H9 (cell line): ENCODE data around the gene HES3. TPM values are rescaled to one million over a fixed set of nuclear protein-coding genes. Genes with fewer than 3 reads are reported as not detected.

ENCODE experiments used
- DNase-seq: peaks from one replicate; pipeline ENCODE4 v3.0.0-alpha.2; 2017
- H2AFZ ChIP-seq: one replicate; pipeline ENCODE4 v1.6.1; 2013; ENCODE audit warnings: mild to moderate bottlenecking, low read length, control low read depth, moderate library complexity
- H2AK5ac ChIP-seq: 2 replicates; pipeline ENCODE4 v1.6.1; 2013; ENCODE audit warnings: low read length, control low read depth, mixed read lengths; ENCODE audit not compliant: insufficient read length
- H2BK120ac ChIP-seq: one replicate; pipeline ENCODE4 v1.6.1; 2013; ENCODE audit warnings: low read depth, mild to moderate bottlenecking, low read length, control low read depth, inconsistent platforms; ENCODE audit not compliant: poor library complexity, severe bottlenecking
- H2BK12ac ChIP-seq: 2 replicates; pipeline ENCODE4 v1.6.1; 2013; ENCODE audit warnings: low read length, control low read depth, mixed read lengths, low read depth; ENCODE audit not compliant: insufficient read length
- H2BK15ac ChIP-seq: 2 replicates; pipeline ENCODE4 v1.6.1; 2013; ENCODE audit warnings: low read depth, low read length, control low read depth
- H2BK20ac ChIP-seq: one replicate; pipeline ENCODE4 v1.6.1; 2013; ENCODE audit warnings: low read depth, mild to moderate bottlenecking, low read length, control low read depth, inconsistent platforms; ENCODE audit not compliant: poor library complexity, severe bottlenecking
- H2BK5ac ChIP-seq: 2 replicates; pipeline ENCODE4 v1.6.1; 2013; ENCODE audit warnings: low read length, control low read depth, mixed read lengths; ENCODE audit not compliant: insufficient read length
- H3K14ac ChIP-seq: 2 replicates; pipeline ENCODE4 v1.6.1; 2013; ENCODE audit warnings: low read length, control low read depth; ENCODE audit not compliant: insufficient read depth
- H3K18ac ChIP-seq: 2 replicates; pipeline ENCODE4 v1.6.1; 2013; ENCODE audit warnings: low read depth, mild to moderate bottlenecking, mixed read lengths, low read length, control low read depth; ENCODE audit not compliant: insufficient read length
- H3K23ac ChIP-seq: 2 replicates; pipeline ENCODE4 v1.6.1; 2013; ENCODE audit warnings: low read length, control low read depth, mixed read lengths, low read depth; ENCODE audit not compliant: insufficient read length
- H3K23me2 ChIP-seq: 2 replicates; pipeline ENCODE4 v1.6.1; 2013; ENCODE audit warnings: low read depth, mild to moderate bottlenecking, mixed read lengths, low read length, control low read depth; ENCODE audit not compliant: insufficient read length, poor library complexity, severe bottlenecking
- H3K27ac ChIP-seq: 2 replicates; pipeline ENCODE4 v1.5.1; 2013; ENCODE audit warnings: low read length, control low read depth, mixed read lengths, low read depth; ENCODE audit not compliant: insufficient read length
- H3K27me3 ChIP-seq: 2 replicates; pipeline ENCODE4 v1.6.1; 2013; ENCODE audit warnings: low read length, control low read depth, inconsistent platforms; ENCODE audit not compliant: insufficient read depth
- H3K4ac ChIP-seq: 2 replicates; pipeline ENCODE4 v1.6.1; 2013; ENCODE audit warnings: low read depth, mild to moderate bottlenecking, control low read depth, inconsistent platforms, low read length, moderate library complexity
- H3K4me1 ChIP-seq: 2 replicates; pipeline ENCODE4 v1.6.1; 2013; ENCODE audit warnings: low read length, control low read depth, inconsistent platforms; ENCODE audit not compliant: insufficient read depth
- H3K4me2 ChIP-seq: 2 replicates; pipeline ENCODE4 v1.6.1; 2013; ENCODE audit warnings: low read length, control low read depth, mixed read lengths; ENCODE audit not compliant: insufficient read length, insufficient read depth
- H3K56ac ChIP-seq: 2 replicates; pipeline ENCODE4 v1.6.1; 2013; ENCODE audit warnings: low read depth, mild to moderate bottlenecking, mixed read lengths, low read length, control low read depth; ENCODE audit not compliant: insufficient read length
- H3K79me1 ChIP-seq: 2 replicates; pipeline ENCODE4 v1.6.1; 2013; ENCODE audit warnings: low read depth, mild to moderate bottlenecking, moderate library complexity, low read length, control low read depth, inconsistent platforms; ENCODE audit not compliant: insufficient read depth, poor library complexity, severe bottlenecking
- H3K79me2 ChIP-seq: 2 replicates; pipeline ENCODE4 v1.6.1; 2013; ENCODE audit warnings: low read length, control low read depth, inconsistent platforms; ENCODE audit not compliant: insufficient read depth
- H3K9ac ChIP-seq: 2 replicates; pipeline ENCODE4 v1.6.1; 2013; ENCODE audit warnings: low read length, control low read depth, mixed read lengths; ENCODE audit not compliant: insufficient read length; ENCODE audit errors: extremely low read depth
- H3K9me3 ChIP-seq: one replicate; pipeline ENCODE4 v1.6.1; 2013; ENCODE audit warnings: low read depth, low read length, inconsistent platforms; ENCODE audit not compliant: control insufficient read depth
- H3T11ph ChIP-seq: one replicate; pipeline ENCODE4 v1.6.1; 2013; ENCODE audit warnings: mild to moderate bottlenecking, low read length, control low read depth, inconsistent platforms
- H4K20me1 ChIP-seq: one replicate; pipeline ENCODE4 v1.6.1; 2013; ENCODE audit not compliant: control insufficient read depth, insufficient read length, insufficient read depth
- H4K5ac ChIP-seq: 2 replicates; pipeline ENCODE4 v1.6.1; 2013; ENCODE audit warnings: low read depth, mild to moderate bottlenecking, mixed read lengths, low read length, control low read depth; ENCODE audit not compliant: insufficient read length
- H4K8ac ChIP-seq: replicated peaks from 2 replicates; pipeline ENCODE4 v1.6.1; 2013; ENCODE audit warnings: low read length, control low read depth, mixed read lengths, low read depth; ENCODE audit not compliant: insufficient read length
- H4K91ac ChIP-seq: 2 replicates; pipeline ENCODE4 v1.6.1; 2013; ENCODE audit warnings: low read depth, mild to moderate bottlenecking, moderate library complexity, mixed read lengths, low read length, control low read depth; ENCODE audit not compliant: insufficient read length
- H3K27ac Mint-ChIP-seq, 3 experiments: 2 replicates in 2 of 3; 3 replicates in 1 of 3; pipeline ENCODE4 v1.8.0; 2020 to 2021; ENCODE audit warnings: mixed read lengths in 3 of 3, mild to moderate bottlenecking in 1 of 3, moderate library complexity in 1 of 3
- H3K27me3 Mint-ChIP-seq: 2 replicates; pipeline ENCODE4 v1.8.0; 2021; ENCODE audit warnings: low read depth, mild to moderate bottlenecking, moderate library complexity, mixed read lengths
- H3K36me3 Mint-ChIP-seq, 3 experiments: 2 replicates in 2 of 3; 3 replicates in 1 of 3; pipeline ENCODE4 v1.8.0; 2020 to 2021; ENCODE audit warnings: low read depth in 3 of 3, mixed read lengths in 3 of 3; ENCODE audit not compliant: insufficient read depth in 1 of 3
- H3K4me1 Mint-ChIP-seq, 2 experiments: 2 replicates each; pipeline ENCODE4 v1.8.0; 2020; ENCODE audit warnings: mixed read lengths in 2 of 2
- H3K4me3 Mint-ChIP-seq, 2 experiments: 2 replicates in 1 of 2; 3 replicates in 1 of 2; pipeline ENCODE4 v1.8.0; 2020 to 2021; ENCODE audit warnings: mild to moderate bottlenecking in 2 of 2, mixed read lengths in 2 of 2, moderate library complexity in 1 of 2
- H3K9me3 Mint-ChIP-seq, 2 experiments: 2 replicates in 1 of 2; 3 replicates in 1 of 2; pipeline ENCODE4 v1.8.0; 2020; ENCODE audit warnings: mild to moderate bottlenecking in 2 of 2, mixed read lengths in 2 of 2, moderate library complexity in 1 of 2
- CTCF ChIP-seq: fragments of 200-600 bp; sonication (generic); conservative IDR thresholded peaks from 3 replicates; pipeline ENCODE4 v1.8.0; 2021; ENCODE audit warnings: antibody characterized with exemption, mild to moderate bottlenecking
- WGBS: extraction: QIAGEN DNeasy Blood & Tissue Kit; methylation state at CpG from one replicate; pipeline ENCODE4 v1.1.7; 2013; ENCODE audit warnings: missing lambda C conversion rate, low lambda C conversion rate, mixed read lengths; ENCODE audit not compliant: insufficient read length; ENCODE audit errors: extremely low coverage; 5-methylcytosine and 5-hydroxymethylcytosine counted together
- total RNA-seq: library from RNA; stranded (reverse); gene quantifications from 2 replicates; pipeline ENCODE4 v1.2.1, GENCODE V29; 2021

The HES3 gene
- total RNA-seq, 1 experiment from 2014 or later = 89.9 TPM

- H3K27me3 ChIP-seq = no peaks in the 10 kb centered on the region
- H4K8ac ChIP-seq = no peak overlapping the region
- no peak overlapping the region for H4K91ac ChIP-seq
- H3K4me2 ChIP-seq = no peak overlapping the region
- H2AFZ ChIP-seq = no peak overlapping the region
- no peak overlapping the region for H3K18ac ChIP-seq
- no peaks in the 10 kb centered on the region for H3K79me1 ChIP-seq
- no peak for DNase-seq
- H2BK15ac ChIP-seq = no peak overlapping the region
- no peak overlapping the region for H3K14ac ChIP-seq
- no peak for TF ChIP-seq CTCF
- no peak overlapping the region for H3K9ac ChIP-seq
- WGBS = no CpG with 5 or more reads among the region's 12 CpGs
- no peaks in the 10 kb centered on the region for H4K20me1 ChIP-seq
- Mint-ChIP-seq H3K36me3 (no peaks in the 10 kb centered on the region), H3K4me3 (no peak overlapping the region), H3K27ac (no peak overlapping the region; a peak in 1 of 7 replicates), H3K4me1 (peaks cover 22 to 31% of the 10 kb centered on the region in 2 experiments), H3K27me3 (no peaks in the 10 kb centered on the region; the same call in 1 of the 2 replicates), H3K9me3 (no peaks in the 10 kb centered on the region)
- H3K4ac ChIP-seq = no peak overlapping the region
- H3K4me1 ChIP-seq = 0 out of 2 replicates have a peak, but pooled peaks cover 4% of the 10 kb centered on the region
- H3T11ph ChIP-seq = no peak overlapping the region
- H2BK12ac ChIP-seq = no peak overlapping the region
- H2BK5ac ChIP-seq = no peak overlapping the region
- H3K23ac ChIP-seq = no peak overlapping the region
- no peak overlapping the region for H2AK5ac ChIP-seq
- H2BK120ac ChIP-seq = no peak overlapping the region
- no peak overlapping the region for H3K56ac ChIP-seq
- no peaks in the 10 kb centered on the region for H3K23me2 ChIP-seq
- no peaks in the 10 kb centered on the region for H3K9me3 ChIP-seq
- H2BK20ac ChIP-seq = no peak overlapping the region
- no peaks in the 10 kb centered on the region for H3K79me2 ChIP-seq
- H3K27ac ChIP-seq = no peak overlapping the region
- no peak overlapping the region for H4K5ac ChIP-seq
Observed at GRCh38 chr1:6271554-6271953, 27.6 kb downstream of the HES3 start.
